Tibial nerve (tissue), 4 donors: Measurements from ENCODE around the gene DOK5. TPM values are rescaled to one million over a fixed set of nuclear protein-coding genes. Genes with fewer than 3 reads are reported as not detected.

Source experiments
- DNase-seq, 2 donors: peaks; one replicate each; pipeline ENCODE4 v3.0.0-alpha.2; 2019; ENCODE audit warnings: low spot score in 2 of 2
- H3K27ac ChIP-seq, 4 donors: fragments of 200-600 bp; sonication (generic) in 3 of 4; one replicate each; pipeline ENCODE4 v1.5.1; 2017 to 2019; ENCODE audit warnings: mild to moderate bottlenecking in 1 of 4
- H3K27me3 ChIP-seq, 2 donors: fragments of 200-600 bp; sonication (generic) in 1 of 2; one replicate each; pipeline versions ENCODE4 v1.5.1 to v1.6.0; 2017 to 2019
- H3K36me3 ChIP-seq, 3 donors: fragments of 200-600 bp; sonication (generic); one replicate each; pipeline ENCODE4 v1.5.1; 2018 to 2019
- H3K4me1 ChIP-seq, 4 donors: fragments of 200-600 bp; sonication (generic) in 3 of 4; one replicate each; pipeline ENCODE4 v1.5.1; 2017 to 2019
- H3K4me3 ChIP-seq, 4 donors: fragments of 200-600 bp; sonication (generic) in 3 of 4; one replicate each; pipeline ENCODE4 v1.5.1; 2017 to 2019; ENCODE audit warnings: mild to moderate bottlenecking in 1 of 4, moderate library complexity in 1 of 4
- H3K9me3 ChIP-seq, 4 donors: fragments of 200-600 bp; sonication (generic) in 3 of 4; one replicate each; pipeline ENCODE4 v1.5.1; 2017 to 2019
- EP300 ChIP-seq, 2 donors: sonication (generic); formaldehyde crosslinking; IDR thresholded peaks; one replicate each; pipeline ENCODE4 v1.6.1; 2017; ENCODE audit warnings: antibody characterized with exemption in 2 of 2, mild to moderate bottlenecking in 1 of 2
- POLR2A ChIP-seq, 2 donors: fragments of 450-650 bp; IDR thresholded peaks; one replicate each; pipeline ENCODE4 v1.6.1; 2017; ENCODE audit warnings: antibody characterized with exemption in 2 of 2, mild to moderate bottlenecking in 2 of 2, moderate library complexity in 2 of 2
- WGBS, 2 donors: methylation state at CpG; one replicate each; pipeline ENCODE4 v1.1.5; 2018; 5-methylcytosine and 5-hydroxymethylcytosine counted together
- total RNA-seq, 4 donors: library from RNA; depleted of rRNA; stranded (reverse); fragments of >200 nt; gene quantifications; one replicate each; pipeline ENCODE4 v1.1.0, GENCODE V29; 2016
- TF ChIP-seq, protein P1 (sequence below), 5 experiments: fragments of 200-600 bp in 3 of 5; fragments of 450-650 bp in 2 of 5; sonication (generic) in 3 of 5; IDR thresholded peaks; one replicate each; pipeline ENCODE4 v1.5.1; 2016 to 2019; ENCODE audit warnings: antibody characterized with exemption in 5 of 5, mild to moderate bottlenecking in 3 of 5, moderate library complexity in 2 of 5

DOK5 gene
- total RNA-seq, 4 donors from 2014 or later = 5.3 to 11.3 (median 7.5) TPM

DNA sequence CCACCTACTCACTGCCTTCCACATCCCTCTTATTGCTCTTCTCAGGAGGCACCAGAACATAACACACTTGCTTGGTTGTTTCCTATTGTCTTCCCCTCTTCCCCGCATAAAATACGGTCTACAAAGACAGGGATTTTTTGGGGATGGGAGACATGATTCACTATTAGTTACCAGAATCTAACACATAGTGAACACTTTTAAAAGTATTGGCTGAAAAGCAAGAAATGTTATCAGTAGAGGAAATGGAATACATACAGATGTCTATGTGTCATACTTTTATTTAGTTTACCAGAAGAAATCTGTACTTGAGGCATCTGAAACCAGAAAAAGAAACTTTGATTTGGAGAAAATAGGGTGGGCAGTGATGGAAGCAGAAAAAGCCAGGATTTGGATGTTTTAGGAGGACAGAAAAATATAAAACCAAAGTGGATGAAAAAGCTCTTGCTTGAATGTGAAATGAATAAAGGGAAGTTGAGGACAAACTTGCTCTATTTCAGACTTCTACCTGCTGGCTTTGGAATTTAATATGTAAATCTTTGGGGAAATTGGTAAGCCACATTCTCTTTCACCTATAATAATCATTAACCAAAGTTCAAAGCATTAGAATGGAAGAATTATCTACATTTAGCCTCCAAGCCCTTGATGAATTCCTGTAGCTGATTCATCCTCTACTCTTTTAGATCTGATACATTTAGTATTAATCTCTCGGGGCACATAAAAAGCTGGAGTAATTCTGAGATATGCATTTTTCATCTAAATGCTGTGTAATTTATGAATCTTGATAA lies 82.6 kb downstream of the DOK5 start:
- Histone ChIP-seq H3K27me3 (no peaks in the 10 kb centered on the region), H3K9me3 (no peaks in the 10 kb centered on the region), H3K4me1 (no peaks in the 10 kb centered on the region), H3K27ac (no peak overlapping the region), H3K36me3 (peaks cover 0 to 5% (median 0%) of the 10 kb centered on the region in 3 donors), H3K4me3 (no peak overlapping the region)
- TF ChIP-seq POLR2A (IDR thresholded peaks at IDR 0.05) (no peak), EP300 (IDR thresholded peaks at IDR 0.05) (no peak)
- TF ChIP-seq, protein P1, sequence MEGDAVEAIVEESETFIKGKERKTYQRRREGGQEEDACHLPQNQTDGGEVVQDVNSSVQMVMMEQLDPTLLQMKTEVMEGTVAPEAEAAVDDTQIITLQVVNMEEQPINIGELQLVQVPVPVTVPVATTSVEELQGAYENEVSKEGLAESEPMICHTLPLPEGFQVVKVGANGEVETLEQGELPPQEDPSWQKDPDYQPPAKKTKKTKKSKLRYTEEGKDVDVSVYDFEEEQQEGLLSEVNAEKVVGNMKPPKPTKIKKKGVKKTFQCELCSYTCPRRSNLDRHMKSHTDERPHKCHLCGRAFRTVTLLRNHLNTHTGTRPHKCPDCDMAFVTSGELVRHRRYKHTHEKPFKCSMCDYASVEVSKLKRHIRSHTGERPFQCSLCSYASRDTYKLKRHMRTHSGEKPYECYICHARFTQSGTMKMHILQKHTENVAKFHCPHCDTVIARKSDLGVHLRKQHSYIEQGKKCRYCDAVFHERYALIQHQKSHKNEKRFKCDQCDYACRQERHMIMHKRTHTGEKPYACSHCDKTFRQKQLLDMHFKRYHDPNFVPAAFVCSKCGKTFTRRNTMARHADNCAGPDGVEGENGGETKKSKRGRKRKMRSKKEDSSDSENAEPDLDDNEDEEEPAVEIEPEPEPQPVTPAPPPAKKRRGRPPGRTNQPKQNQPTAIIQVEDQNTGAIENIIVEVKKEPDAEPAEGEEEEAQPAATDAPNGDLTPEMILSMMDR (IDR thresholded peaks at IDR 0.05) = no peak
- WGBS, 2 donors = 84 to 86% methylated on average over 3 of the region's 3 CpGs
- no peak for DNase-seq

DNA sequence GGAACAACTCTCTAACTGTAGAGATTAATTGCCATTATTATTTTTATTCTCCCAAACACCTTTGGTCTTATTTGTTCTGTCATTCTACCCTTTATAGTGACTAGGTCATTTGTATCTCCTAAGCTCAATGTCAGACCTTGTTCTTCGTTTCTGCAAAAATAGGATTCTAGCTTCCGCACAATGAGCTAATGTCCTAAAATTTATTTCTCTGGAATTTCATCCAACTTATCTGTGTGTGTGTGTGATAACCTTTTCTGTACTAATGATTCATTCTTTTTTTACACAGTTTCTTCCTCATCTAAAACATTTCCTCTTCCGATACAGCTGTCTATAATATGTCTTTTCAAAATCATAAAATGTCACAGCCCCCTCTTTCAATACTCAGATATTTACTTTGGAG lies 84.5 kb downstream of the DOK5 start:
- Histone ChIP-seq H3K27ac (no peak overlapping the region), H3K36me3 (peaks cover 0 to 5% (median 0%) of the 10 kb centered on the region in 3 donors), H3K27me3 (no peaks in the 10 kb centered on the region), H3K9me3 (no peaks in the 10 kb centered on the region), H3K4me1 (no peaks in the 10 kb centered on the region), H3K4me3 (no peak overlapping the region)
- DNase-seq = no peak
- TF ChIP-seq, protein P1 (IDR thresholded peaks at IDR 0.05) = no peak
- WGBS, 2 donors = 78 to 81% methylated on average over 3 of the region's 3 CpGs

DNA sequence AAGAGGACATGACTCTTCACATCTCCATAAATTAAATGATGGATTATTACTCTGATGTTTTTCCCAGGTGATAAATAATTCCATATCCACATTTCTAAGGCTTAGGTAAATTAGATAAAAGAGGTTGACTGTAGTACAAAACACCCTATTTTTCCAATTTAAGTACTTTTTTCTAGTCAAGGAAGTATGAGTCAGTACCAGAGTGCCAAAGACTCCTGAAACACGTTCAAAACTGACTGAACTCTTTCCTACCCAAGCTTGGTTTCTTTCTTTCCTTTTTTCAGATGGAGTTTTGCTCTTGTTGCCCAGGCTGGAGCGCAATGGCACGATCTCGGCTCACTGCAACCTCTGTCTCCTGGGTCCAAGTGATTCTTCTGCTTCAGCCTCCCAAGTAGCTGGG lies 85.0 kb downstream of the DOK5 start:
- TF ChIP-seq POLR2A (IDR thresholded peaks at IDR 0.05) = no peak
- no peak for TF ChIP-seq EP300 (IDR thresholded peaks at IDR 0.05)
- TF ChIP-seq, protein P1 (IDR thresholded peaks at IDR 0.05) = no peak
- Histone ChIP-seq H3K27me3 (no peaks in the 10 kb centered on the region), H3K36me3 (peaks cover 0 to 5% (median 0%) of the 10 kb centered on the region in 3 donors), H3K4me1 (no peaks in the 10 kb centered on the region), H3K27ac (no peak overlapping the region), H3K9me3 (no peaks in the 10 kb centered on the region), H3K4me3 (no peak overlapping the region)
- no peak for DNase-seq
- 86 to 89% methylated on average over 4 of the region's 4 CpGs for WGBS, 2 donors

DNA sequence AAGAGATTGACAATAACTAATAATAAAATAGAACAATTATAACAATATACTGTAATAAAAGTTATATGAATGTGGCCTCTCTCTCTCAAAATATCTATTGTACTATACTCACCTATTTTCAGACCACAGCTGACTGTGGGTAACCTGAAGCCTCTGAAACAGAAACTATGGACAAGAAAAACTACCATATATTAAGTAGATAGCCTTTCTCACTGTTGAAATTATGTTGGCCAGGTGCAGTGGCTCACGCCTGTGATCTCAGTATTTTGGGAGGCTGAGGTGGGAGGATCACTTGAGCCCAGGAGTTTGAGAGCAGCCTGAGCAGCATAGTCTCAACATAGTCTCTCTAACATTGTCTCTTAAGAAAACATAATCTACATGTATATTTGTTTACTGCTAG lies 89.9 kb downstream of the DOK5 start:
- H3K36me3 ChIP-seq = peaks cover 0 to 5% (median 0%) of the 10 kb centered on the region in 3 donors
- TF ChIP-seq, protein P1 (IDR thresholded peaks at IDR 0.05) = no peak
- TF ChIP-seq EP300 (IDR thresholded peaks at IDR 0.05) (no peak), POLR2A (IDR thresholded peaks at IDR 0.05) (no peak)
- no peaks in the 10 kb centered on the region for H3K4me1 ChIP-seq
- no peak overlapping the region for H3K4me3 ChIP-seq
- no peak for DNase-seq
- no peak overlapping the region for H3K27ac ChIP-seq
- H3K9me3 ChIP-seq = no peaks in the 10 kb centered on the region
- 95% methylated on average over 1 of the region's 1 CpG for WGBS, 2 donors
- H3K27me3 ChIP-seq = no peaks in the 10 kb centered on the region

DNA sequence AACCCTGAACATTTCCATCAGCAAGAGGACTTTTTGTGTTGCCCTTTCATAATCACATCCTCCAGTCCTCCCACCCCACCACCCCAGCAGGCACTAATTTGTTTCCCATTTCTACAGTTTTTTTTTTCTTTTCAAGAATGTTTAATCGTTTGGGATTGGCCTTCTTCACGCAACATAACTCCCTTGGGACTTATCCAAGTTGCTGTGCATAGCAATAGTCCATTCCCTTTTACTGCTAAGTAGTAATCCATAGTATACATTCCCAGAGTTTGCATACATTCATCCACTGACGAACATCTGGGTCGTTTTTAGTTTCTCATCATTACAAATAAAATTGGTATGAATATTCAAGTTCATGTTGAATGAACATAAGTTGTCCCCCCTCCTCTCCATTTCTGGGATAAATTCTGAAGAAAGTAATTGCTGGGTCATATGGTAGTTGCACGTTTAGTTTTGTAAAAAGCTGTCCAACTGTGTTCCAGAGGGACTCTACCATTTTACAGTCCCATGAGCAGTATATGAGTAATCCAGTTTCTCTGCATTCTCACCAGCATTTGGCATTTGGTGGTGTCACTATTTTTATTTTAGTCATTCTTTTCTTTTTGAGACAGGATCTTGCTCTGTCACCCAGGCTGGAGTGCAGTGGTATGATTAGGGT lies 90.8 kb downstream of the DOK5 start:
- H3K4me3 ChIP-seq = no peak overlapping the region
- no peaks in the 10 kb centered on the region for H3K36me3 ChIP-seq
- DNase-seq = no peak
- TF ChIP-seq POLR2A (IDR thresholded peaks at IDR 0.05) (no peak), EP300 (IDR thresholded peaks at IDR 0.05) (no peak)
- TF ChIP-seq, protein P1 (IDR thresholded peaks at IDR 0.05) = no peak
- no peaks in the 10 kb centered on the region for H3K27me3 ChIP-seq
- H3K9me3 ChIP-seq = no peaks in the 10 kb centered on the region
- no peak overlapping the region for H3K27ac ChIP-seq
- WGBS, 2 donors = 64 to 71% methylated on average over 5 of the region's 5 CpGs
- H3K4me1 ChIP-seq = peaks cover 0 to 3% (median 0%) of the 10 kb centered on the region in 4 donors
